Measurements from ENCODE around the gene CCL28. TPM values are rescaled to one million over a fixed set of nuclear protein-coding genes. Genes with fewer than 3 reads are reported as not detected.

The CCL28 gene
- polyA plus RNA-seq, 2 donors, result 2.2 to 3.9 TPM

DNA sequence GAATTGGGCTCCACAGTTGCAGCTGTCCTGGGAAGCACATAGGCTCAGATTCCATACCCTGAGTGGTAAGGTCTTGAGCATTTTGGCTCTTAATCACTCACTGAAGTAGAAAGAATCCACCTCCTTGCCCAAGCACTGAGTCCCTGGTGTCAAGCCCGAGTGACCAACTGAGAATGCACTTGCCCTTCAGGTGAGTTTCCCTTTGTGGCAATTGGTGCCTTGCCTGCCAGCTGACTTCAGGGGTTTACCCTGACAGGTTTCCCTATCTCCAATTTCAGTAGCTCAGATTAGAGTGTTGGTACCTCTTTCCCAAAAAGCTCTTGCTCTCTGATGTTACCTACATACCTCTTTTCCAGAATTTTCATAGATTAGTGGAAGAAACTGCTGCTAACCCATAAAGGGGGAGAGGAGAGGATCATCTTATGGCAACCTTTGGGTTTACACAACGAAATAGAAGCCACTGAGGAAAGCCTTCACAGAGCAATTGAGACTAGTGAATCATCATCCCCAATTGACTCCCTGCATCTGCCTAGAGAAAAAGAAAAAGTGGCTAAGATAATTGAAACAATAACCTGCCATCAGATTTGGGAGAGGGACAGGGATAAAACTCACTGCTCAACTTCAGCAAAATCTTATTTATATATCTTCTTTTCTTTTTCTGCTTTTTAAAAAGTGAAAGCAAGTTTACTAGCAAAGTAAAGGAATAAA lies 48.6 kb downstream of the CCL28 start:
- Histone ChIP-seq H3K36me3 (ENCODE audit: control insufficient read depth in 2 of 2, insufficient read depth in 2 of 2, low read length in 1 of 2) (peaks cover 0 to 3% of the 10 kb centered on the region in 2 donors), H3K4me1 (ENCODE audit: control insufficient read depth in 2 of 2, insufficient read depth in 2 of 2, low read length in 1 of 2) (peaks cover 0 to 5% of the 10 kb centered on the region in 2 donors), H3K27me3 (ENCODE audit: control insufficient read depth in 1 of 2, insufficient read depth in 2 of 2, low read length in 2 of 2) (no peaks in the 10 kb centered on the region), H3K9me3 (ENCODE audit: control insufficient read depth in 2 of 2, insufficient read depth in 1 of 2, low read depth in 1 of 2, low read length in 1 of 2) (no peaks in the 10 kb centered on the region), H3K4me3 (ENCODE audit: low read depth in 1 of 2, low read length in 2 of 2) (no peak overlapping the region), H3K27ac (ENCODE audit: low read depth in 2 of 2, low read length in 1 of 2) (peak overlapping the region; percentile 58 to 70)
- 35 to 38% methylated on average over 2 of the region's 2 CpGs for WGBS, 2 donors

DNA sequence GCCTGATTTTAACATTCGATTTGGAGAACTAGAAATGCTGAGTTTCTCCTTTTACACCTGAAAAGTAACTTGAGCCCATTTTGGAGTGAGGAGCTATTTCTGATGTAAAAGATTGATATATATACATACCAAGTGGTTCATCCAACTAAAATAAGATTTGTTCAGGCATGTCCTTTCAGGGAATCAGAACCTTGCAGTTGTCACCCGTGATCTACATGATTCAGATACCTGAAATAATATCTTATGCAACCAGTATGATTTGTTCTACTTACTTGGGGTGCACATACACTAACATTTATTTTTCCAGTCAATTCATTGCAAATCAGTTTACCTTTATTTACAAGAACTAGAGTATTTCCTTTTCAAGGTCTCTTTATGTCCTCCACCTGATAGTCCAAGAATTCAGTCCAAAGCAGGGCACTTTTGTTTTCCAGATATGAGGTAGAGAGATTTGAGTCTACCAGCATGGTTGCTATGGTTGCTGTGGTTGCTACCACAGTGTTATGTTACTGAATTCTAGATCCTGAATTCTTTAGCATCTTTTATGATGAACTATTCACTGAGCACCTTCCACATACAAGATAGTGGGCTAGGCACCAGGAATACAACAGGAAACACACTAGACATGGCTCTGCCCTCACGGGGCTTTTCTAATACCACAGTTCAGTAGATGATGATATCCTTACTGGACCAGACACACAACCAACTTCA lies 49.3 kb downstream of the CCL28 start:
- Histone ChIP-seq H3K9me3 (ENCODE audit: control insufficient read depth in 2 of 2, insufficient read depth in 1 of 2, low read depth in 1 of 2, low read length in 1 of 2) (no peaks in the 10 kb centered on the region), H3K4me1 (ENCODE audit: control insufficient read depth in 2 of 2, insufficient read depth in 2 of 2, low read length in 1 of 2) (peaks cover 0 to 5% of the 10 kb centered on the region in 2 donors), H3K36me3 (ENCODE audit: control insufficient read depth in 2 of 2, insufficient read depth in 2 of 2, low read length in 1 of 2) (peaks cover 0 to 3% of the 10 kb centered on the region in 2 donors), H3K4me3 (ENCODE audit: low read depth in 1 of 2, low read length in 2 of 2) (no peak overlapping the region), H3K27me3 (ENCODE audit: control insufficient read depth in 1 of 2, insufficient read depth in 2 of 2, low read length in 2 of 2) (no peaks in the 10 kb centered on the region), H3K27ac (ENCODE audit: low read depth in 2 of 2, low read length in 1 of 2) (peak overlapping the region; percentile 58 to 70)
- 59 to 76% methylated on average over 3 of the region's 3 CpGs for WGBS, 2 donors

DNA sequence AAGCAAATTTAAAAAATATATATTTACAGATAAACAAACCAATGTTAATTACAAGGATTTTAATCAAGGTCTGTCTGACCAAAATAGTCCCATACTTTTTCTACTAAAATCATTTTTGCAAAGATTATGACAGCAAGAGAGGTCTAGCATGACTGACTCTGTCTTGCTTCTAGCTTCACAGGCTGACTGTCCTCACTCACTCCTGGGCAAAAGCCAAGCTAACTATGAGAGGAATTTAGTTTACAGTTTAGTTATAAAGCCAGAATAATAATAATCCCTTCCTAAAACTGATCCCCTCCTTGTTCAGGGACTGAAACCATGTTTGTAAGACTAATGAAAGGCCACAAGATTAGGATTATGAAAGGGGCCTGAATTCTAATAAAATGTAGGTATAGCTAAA lies 53.5 kb downstream of the CCL28 start:
- H3K36me3 ChIP-seq (ENCODE audit: control insufficient read depth in 2 of 2, insufficient read depth in 2 of 2, low read length in 1 of 2), result peaks cover 0 to 3% of the 10 kb centered on the region in 2 donors
- no peaks in the 10 kb centered on the region for H3K9me3 ChIP-seq (ENCODE audit: control insufficient read depth in 2 of 2, insufficient read depth in 1 of 2, low read depth in 1 of 2, low read length in 1 of 2)
- H3K27me3 ChIP-seq (ENCODE audit: control insufficient read depth in 1 of 2, insufficient read depth in 2 of 2, low read length in 2 of 2), result no peaks in the 10 kb centered on the region
- no peak overlapping the region for H3K4me3 ChIP-seq (ENCODE audit: low read depth in 1 of 2, low read length in 2 of 2)
- H3K27ac ChIP-seq (ENCODE audit: low read depth in 2 of 2, low read length in 1 of 2), result no peak overlapping the region
- H3K4me1 ChIP-seq (ENCODE audit: control insufficient read depth in 2 of 2, insufficient read depth in 2 of 2, low read length in 1 of 2), result peaks cover 0 to 8% of the 10 kb centered on the region in 2 donors

DNA sequence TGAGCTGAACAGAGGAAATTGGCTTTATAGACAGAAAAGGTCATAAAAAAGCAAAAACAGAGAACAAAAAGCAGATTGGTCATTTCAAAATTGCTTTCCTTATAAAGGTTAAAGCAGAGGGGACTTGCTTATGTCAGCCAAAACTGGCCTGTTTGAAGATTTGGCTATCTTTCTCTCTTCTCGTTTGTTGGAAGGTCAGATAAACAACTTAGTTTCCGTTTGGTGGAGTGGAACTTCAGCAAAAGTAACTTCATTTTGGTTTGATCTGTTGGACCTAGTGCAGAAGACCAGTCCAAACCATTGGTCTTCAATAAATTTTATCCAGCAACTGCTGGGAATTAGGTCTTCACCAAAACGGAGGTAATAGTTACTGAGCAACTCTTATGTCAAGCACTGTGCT lies 53.9 kb downstream of the CCL28 start:
- 35% methylated on average over 3 of the region's 3 CpGs for WGBS, 2 donors
- H3K27me3 ChIP-seq (ENCODE audit: control insufficient read depth in 1 of 2, insufficient read depth in 2 of 2, low read length in 2 of 2), result no peaks in the 10 kb centered on the region

DNA sequence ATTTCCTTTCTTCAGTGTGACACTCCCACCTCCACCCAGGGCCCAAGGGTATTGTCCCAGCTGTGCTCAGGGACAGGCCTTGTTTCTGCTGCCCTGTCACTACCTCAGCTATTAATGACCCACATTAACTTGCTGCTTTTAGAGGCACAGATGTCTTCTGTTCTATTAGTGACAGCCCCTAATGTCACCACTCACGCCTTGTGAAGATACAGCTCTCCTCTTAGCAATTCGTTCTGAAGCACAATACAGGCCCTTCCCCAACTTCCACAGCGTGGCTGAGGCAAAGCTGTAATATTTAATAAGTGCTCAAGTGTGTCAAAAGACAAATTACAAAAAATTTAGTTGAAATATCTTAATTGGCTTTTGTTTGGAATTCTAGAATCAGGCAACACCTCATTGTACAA lies 54.3 kb downstream of the CCL28 start:
- H3K4me3 ChIP-seq (ENCODE audit: low read depth in 1 of 2, low read length in 2 of 2), result no peak overlapping the region
- no peaks in the 10 kb centered on the region for H3K27me3 ChIP-seq (ENCODE audit: control insufficient read depth in 1 of 2, insufficient read depth in 2 of 2, low read length in 2 of 2)
- no peaks in the 10 kb centered on the region for H3K9me3 ChIP-seq (ENCODE audit: control insufficient read depth in 2 of 2, insufficient read depth in 1 of 2, low read depth in 1 of 2, low read length in 1 of 2)
- peaks cover 0 to 3% of the 10 kb centered on the region in 2 donors for H3K4me1 ChIP-seq (ENCODE audit: control insufficient read depth in 2 of 2, insufficient read depth in 2 of 2, low read length in 1 of 2)
- H3K36me3 ChIP-seq (ENCODE audit: control insufficient read depth in 2 of 2, insufficient read depth in 2 of 2, low read length in 1 of 2), result peaks cover 0 to 3% of the 10 kb centered on the region in 2 donors
- H3K27ac ChIP-seq (ENCODE audit: low read depth in 2 of 2, low read length in 1 of 2), result peak overlapping the region; percentile 10 to 55
- WGBS, 2 donors, result 57% methylated on average over 3 of the region's 3 CpGs

More for the DNA sequence above, 53.9 kb downstream of the CCL28 start:
- Histone ChIP-seq H3K9me3 (ENCODE audit: control insufficient read depth in 2 of 2, insufficient read depth in 1 of 2, low read depth in 1 of 2, low read length in 1 of 2) (no peaks in the 10 kb centered on the region), H3K4me1 (ENCODE audit: control insufficient read depth in 2 of 2, insufficient read depth in 2 of 2, low read length in 1 of 2) (peaks cover 0 to 6% of the 10 kb centered on the region in 2 donors), H3K27ac (ENCODE audit: low read depth in 2 of 2, low read length in 1 of 2) (no peak overlapping the region), H3K36me3 (ENCODE audit: control insufficient read depth in 2 of 2, insufficient read depth in 2 of 2, low read length in 1 of 2) (peaks cover 0 to 3% of the 10 kb centered on the region in 2 donors), H3K4me3 (ENCODE audit: low read depth in 1 of 2, low read length in 2 of 2) (no peak overlapping the region)

DNA sequence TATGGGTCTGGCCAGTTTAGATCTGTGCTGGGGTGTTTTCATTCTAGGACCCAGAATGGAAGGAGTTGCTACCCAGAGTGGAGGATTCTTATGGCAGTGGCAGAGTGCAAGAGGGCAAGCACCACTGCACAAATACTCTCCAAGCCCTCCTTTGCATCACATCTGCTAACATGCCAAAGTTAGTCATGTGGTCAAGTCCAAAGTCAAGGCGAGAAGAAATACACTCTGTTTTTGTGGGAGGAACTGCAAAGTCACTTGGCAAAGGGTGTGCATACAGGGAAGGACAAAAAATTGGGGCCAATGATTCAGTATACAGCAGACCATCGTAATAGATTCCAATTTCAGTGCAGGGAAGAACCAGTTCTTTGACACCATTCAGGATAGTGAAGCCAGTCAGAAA lies 55.1 kb downstream of the CCL28 start:
- WGBS, 2 donors, result 47 to 54% methylated on average over 2 of the region's 2 CpGs
- no peak overlapping the region for H3K4me3 ChIP-seq (ENCODE audit: low read depth in 1 of 2, low read length in 2 of 2)
- no peaks in the 10 kb centered on the region for H3K9me3 ChIP-seq (ENCODE audit: control insufficient read depth in 2 of 2, insufficient read depth in 1 of 2, low read depth in 1 of 2, low read length in 1 of 2)
- no peaks in the 10 kb centered on the region for H3K27me3 ChIP-seq (ENCODE audit: control insufficient read depth in 1 of 2, insufficient read depth in 2 of 2, low read length in 2 of 2)
- peak overlapping the region; percentile 22 to 51 for H3K27ac ChIP-seq (ENCODE audit: low read depth in 2 of 2, low read length in 1 of 2)
- H3K4me1 ChIP-seq (ENCODE audit: control insufficient read depth in 2 of 2, insufficient read depth in 2 of 2, low read length in 1 of 2), result peaks cover 0 to 3% of the 10 kb centered on the region in 2 donors
- H3K36me3 ChIP-seq (ENCODE audit: control insufficient read depth in 2 of 2, insufficient read depth in 2 of 2, low read length in 1 of 2), result peaks cover 0 to 3% of the 10 kb centered on the region in 2 donors

DNA sequence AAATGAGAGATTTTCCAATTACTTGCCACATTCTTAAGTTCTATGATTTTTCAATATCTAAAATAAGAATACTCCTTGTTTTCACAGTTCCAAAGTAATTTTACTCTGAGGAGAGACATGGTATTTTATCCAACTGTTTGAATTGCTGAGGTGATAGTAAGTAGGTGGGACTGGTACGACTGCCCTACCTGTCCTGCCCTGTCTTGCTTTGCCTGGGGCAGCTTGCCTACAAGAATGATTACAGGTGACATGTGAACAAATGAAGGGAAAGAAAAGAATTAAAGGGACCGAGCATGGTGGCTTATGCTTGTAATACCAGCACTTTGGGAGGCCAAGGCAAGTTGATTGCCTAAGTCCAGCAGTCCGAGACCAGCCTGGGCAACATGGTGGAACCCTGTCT lies 57.4 kb downstream of the CCL28 start:
- Histone ChIP-seq H3K27ac (ENCODE audit: low read depth in 2 of 2, low read length in 1 of 2) (peak overlapping the region; percentile 38 to 47), H3K4me3 (ENCODE audit: low read depth in 1 of 2, low read length in 2 of 2) (no peak overlapping the region), H3K27me3 (ENCODE audit: control insufficient read depth in 1 of 2, insufficient read depth in 2 of 2, low read length in 2 of 2) (no peaks in the 10 kb centered on the region), H3K4me1 (ENCODE audit: control insufficient read depth in 2 of 2, insufficient read depth in 2 of 2, low read length in 1 of 2) (peaks cover 0 to 3% of the 10 kb centered on the region in 2 donors), H3K9me3 (ENCODE audit: control insufficient read depth in 2 of 2, insufficient read depth in 1 of 2, low read depth in 1 of 2, low read length in 1 of 2) (no peaks in the 10 kb centered on the region), H3K36me3 (ENCODE audit: control insufficient read depth in 2 of 2, insufficient read depth in 2 of 2, low read length in 1 of 2) (peaks cover 0 to 3% of the 10 kb centered on the region in 2 donors)
- 49 to 63% methylated on average over 3 of the region's 3 CpGs for WGBS, 2 donors

DNA sequence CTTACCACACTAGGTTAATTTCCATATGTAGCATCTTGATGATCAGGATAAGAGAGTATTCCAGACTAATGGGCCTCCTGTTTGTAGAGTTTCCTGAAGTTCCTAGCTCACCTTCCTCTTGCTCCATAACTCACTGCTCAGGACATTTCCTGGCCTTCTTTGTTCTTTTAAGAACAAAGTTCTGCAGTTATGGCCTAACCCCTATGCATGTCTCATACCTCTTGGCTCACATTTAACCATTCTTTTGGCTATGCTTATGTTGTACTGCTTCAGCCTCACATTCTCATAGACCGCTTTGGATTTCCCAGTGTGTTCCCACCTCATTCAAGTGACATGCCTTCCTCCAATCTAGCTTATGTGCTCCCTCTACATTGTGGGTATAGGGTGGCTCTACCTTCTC lies 58.5 kb downstream of the CCL28 start:
- Histone ChIP-seq H3K4me3 (ENCODE audit: low read depth in 1 of 2, low read length in 2 of 2) (no peak overlapping the region), H3K27me3 (ENCODE audit: control insufficient read depth in 1 of 2, insufficient read depth in 2 of 2, low read length in 2 of 2) (no peaks in the 10 kb centered on the region), H3K27ac (ENCODE audit: low read depth in 2 of 2, low read length in 1 of 2) (peak overlapping the region; percentile 12 to 34), H3K4me1 (ENCODE audit: control insufficient read depth in 2 of 2, insufficient read depth in 2 of 2, low read length in 1 of 2) (peaks cover 0 to 3% of the 10 kb centered on the region in 2 donors), H3K9me3 (ENCODE audit: control insufficient read depth in 2 of 2, insufficient read depth in 1 of 2, low read depth in 1 of 2, low read length in 1 of 2) (no peaks in the 10 kb centered on the region), H3K36me3 (ENCODE audit: control insufficient read depth in 2 of 2, insufficient read depth in 2 of 2, low read length in 1 of 2) (no peaks in the 10 kb centered on the region)
- 79 to 91% methylated on average over 1 of the region's 1 CpG for WGBS, 2 donors

DNA sequence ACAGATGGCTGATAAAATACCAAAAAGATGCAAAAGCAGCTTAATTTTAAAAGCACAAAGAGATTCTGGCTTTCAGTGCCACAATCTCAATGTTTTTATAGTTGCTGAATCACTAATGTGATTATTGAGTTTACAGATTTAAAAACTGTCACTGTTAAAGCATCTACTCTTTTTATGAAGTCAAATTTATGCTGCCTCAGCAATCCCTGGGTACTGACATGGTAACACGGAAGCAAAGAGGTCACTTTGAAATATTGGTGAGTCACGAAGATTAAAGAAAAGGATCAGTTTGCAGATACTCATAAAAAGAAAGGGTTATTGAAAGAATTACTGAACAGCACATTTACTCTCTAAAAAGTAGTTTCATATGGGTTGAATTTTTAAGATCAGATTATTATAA lies 59.3 kb downstream of the CCL28 start:
- Histone ChIP-seq H3K4me3 (ENCODE audit: low read depth in 1 of 2, low read length in 2 of 2) (no peak overlapping the region), H3K27ac (ENCODE audit: low read depth in 2 of 2, low read length in 1 of 2) (no peak overlapping the region), H3K27me3 (ENCODE audit: control insufficient read depth in 1 of 2, insufficient read depth in 2 of 2, low read length in 2 of 2) (no peaks in the 10 kb centered on the region), H3K4me1 (ENCODE audit: control insufficient read depth in 2 of 2, insufficient read depth in 2 of 2, low read length in 1 of 2) (peaks cover 0 to 3% of the 10 kb centered on the region in 2 donors), H3K36me3 (ENCODE audit: control insufficient read depth in 2 of 2, insufficient read depth in 2 of 2, low read length in 1 of 2) (no peaks in the 10 kb centered on the region), H3K9me3 (ENCODE audit: control insufficient read depth in 2 of 2, insufficient read depth in 1 of 2, low read depth in 1 of 2, low read length in 1 of 2) (no peaks in the 10 kb centered on the region)
- 49 to 60% methylated on average over 2 of the region's 2 CpGs for WGBS, 2 donors

All from esophagus (tissue), 2 donors.